ENCODE data around the gene AFAP1L2.

- TF ChIP-seq CTCF (IDR thresholded peaks at IDR 0.05): no peak
- no peak for TF ChIP-seq EZH2phosphoT487 (IDR thresholded peaks at IDR 0.05)
- no peak for TF ChIP-seq EZH2 (IDR thresholded peaks at IDR 0.05)
Observed at GRCh38 chr10:114374053-114374791, 30.1 kb downstream of the AFAP1L2 start.

All from neural progenitor cell (in vitro differentiated cells).